ENCODE measurements around the gene TNNC2. TPM values are rescaled to one million over a fixed set of nuclear protein-coding genes. Genes with fewer than 3 reads are reported as not detected.

Gene TNNC2
- total and polyA plus RNA-seq, 2 of the 13 experiments (the other 11 are each of a cell fraction or from before 2014, with no cell fraction given) = 1.8 to 4.7 TPM

- TF ChIP-seq ARID5B (CRISPR knock-in tag; IDR thresholded peaks at IDR 0.05) (peak; percentile 74), MXD3 (CRISPR knock-in tag; IDR thresholded peaks at IDR 0.05) (no peak), ZNF720 (CRISPR knock-in tag; IDR thresholded peaks at IDR 0.05) (no peak), ZNF770 (CRISPR knock-in tag; IDR thresholded peaks at IDR 0.05) (peak; percentile 89), ZNF460 (CRISPR knock-in tag; IDR thresholded peaks at IDR 0.05; ENCODE audit: borderline replicate concordance) (peak; percentile 60; the same call in 1 of the 2 replicates), PAXIP1 (CRISPR knock-in tag; conservative IDR thresholded peaks at IDR 0.05) (peak; percentile 71), SRSF4 (IDR thresholded peaks at IDR 0.05; ENCODE audit: low read depth, low read length, poor library complexity, severe bottlenecking) (no peak), ZNF501 (CRISPR knock-in tag; IDR thresholded peaks at IDR 0.05) (0 out of 2 replicates have a peak, but pooled peaks have one; percentile 34), ZNF780A (CRISPR knock-in tag; IDR thresholded peaks at IDR 0.05) (no peak), KDM1A (CRISPR knock-in tag; IDR thresholded peaks at IDR 0.05) (peak; percentile 38; the same call in 1 of the 2 replicates), ZNF3 (CRISPR knock-in tag; IDR thresholded peaks at IDR 0.05) (peak; percentile 59; the same call in 1 of the 2 replicates), SPEN (CRISPR knock-in tag; IDR thresholded peaks at IDR 0.05; ENCODE audit: low read depth) (no peak), YEATS4 (CRISPR knock-in tag; IDR thresholded peaks at IDR 0.05; ENCODE audit: borderline replicate concordance) (0 out of 2 replicates have a peak, but pooled peaks have one; percentile 40), MED1 (CRISPR knock-in tag; IDR thresholded peaks at IDR 0.05) (peak; percentile 41; the same call in 1 of the 2 replicates), HDAC1 (CRISPR knock-in tag; IDR thresholded peaks at IDR 0.05) (peak; percentile 55; the same call in 1 of the 2 replicates), ZNF670 (CRISPR knock-in tag; IDR thresholded peaks at IDR 0.05; ENCODE audit: borderline replicate concordance) (0 out of 2 replicates have a peak, but pooled peaks have one; percentile 52), PPARG (CRISPR knock-in tag; conservative IDR thresholded peaks at IDR 0.05) (no peak), MBNL3 (CRISPR knock-in tag; conservative IDR thresholded peaks at IDR 0.05) (no peak), NAIF1 (CRISPR knock-in tag; IDR thresholded peaks at IDR 0.05; ENCODE audit: borderline replicate concordance) (peak; percentile 44; the same call in 1 of the 2 replicates)
Observed at GRCh38 chr20:45861221-45862075, 34.3 kb upstream of the TNNC2 start (continued).
